Hepatocyte (in vitro differentiated cells): ENCODE measurements around the gene FANCD2. TPM values are rescaled to one million over a fixed set of nuclear protein-coding genes. Genes with fewer than 3 reads are reported as not detected.
"Not testable (repeated sequence)": the region's sequence is repeated elsewhere in the genome, so short reads cannot be mapped to it uniquely, and the experiment has no call there.

Experiments used
- DNase-seq: peaks from one replicate; pipeline ENCODE4 v3.0.0-alpha.2; 2016; ENCODE audit warnings: low spot score
- H2AFZ ChIP-seq: fragments of 200-600 bp; sonication (generic); 2 replicates; pipeline ENCODE4 v1.6.0; 2016; ENCODE audit warnings: antibody characterized with exemption, mild to moderate bottlenecking
- H3K27ac ChIP-seq: fragments of 200-600 bp; sonication (generic); 2 replicates; pipeline ENCODE4 v1.5.1; 2016; ENCODE audit warnings: mild to moderate bottlenecking
- H3K27me3 ChIP-seq: fragments of 200-600 bp; sonication (generic); 2 replicates; pipeline ENCODE4 v1.6.1; 2016
- H3K36me3 ChIP-seq: fragments of 200-600 bp; sonication (generic); replicated peaks from 2 replicates; pipeline ENCODE4 v1.5.1; 2016; ENCODE audit warnings: low read depth; ENCODE audit not compliant: insufficient read depth
- H3K4me1 ChIP-seq: fragments of 200-600 bp; sonication (generic); 2 replicates; pipeline ENCODE4 v1.5.1; 2016; ENCODE audit warnings: mild to moderate bottlenecking, moderate library complexity; ENCODE audit not compliant: insufficient read depth
- H3K4me2 ChIP-seq: fragments of 200-600 bp; sonication (generic); 2 replicates; pipeline ENCODE4 v1.6.0; 2016
- H3K4me3 ChIP-seq: fragments of 200-600 bp; sonication (generic); 2 replicates; pipeline ENCODE4 v1.5.1; 2016; ENCODE audit warnings: mild to moderate bottlenecking
- H3K79me2 ChIP-seq: fragments of 200-600 bp; sonication (generic); 2 replicates; pipeline ENCODE4 v1.6.0; 2017; ENCODE audit warnings: mild to moderate bottlenecking
- H3K9me2 ChIP-seq: fragments of 200-600 bp; sonication (generic); replicated peaks from 2 replicates; pipeline ENCODE4 v1.6.0; 2017; ENCODE audit warnings: mild to moderate bottlenecking; ENCODE audit not compliant: insufficient read depth
- H3K9me3 ChIP-seq: fragments of 200-600 bp; sonication (generic); 2 replicates; pipeline ENCODE4 v1.5.1; 2016; ENCODE audit warnings: low read depth, mild to moderate bottlenecking
- H4K20me1 ChIP-seq: fragments of 200-600 bp; sonication (generic); 2 replicates; pipeline ENCODE4 v1.6.0; 2016; ENCODE audit warnings: mild to moderate bottlenecking; ENCODE audit not compliant: insufficient read depth, poor library complexity, severe bottlenecking
- EZH2 ChIP-seq: fragments of 200-600 bp; sonication (generic); IDR thresholded peaks from 2 replicates; pipeline ENCODE4 v1.6.1; 2016; ENCODE audit warnings: antibody characterized with exemption, mild to moderate bottlenecking, borderline replicate concordance
- EZH2phosphoT487 ChIP-seq: fragments of 200-600 bp; sonication (generic); IDR thresholded peaks from one replicate; pipeline ENCODE4 v1.6.1; 2018; ENCODE audit warnings: antibody characterized with exemption, mild to moderate bottlenecking, low read depth, moderate library complexity; ENCODE audit not compliant: unreplicated experiment, severe bottlenecking
- WGBS: methylation state at CpG from one replicate; pipeline ENCODE4 v1.1.6; 2016; ENCODE audit warnings: low lambda C conversion rate; ENCODE audit errors: missing lambda C conversion rate; 5-methylcytosine and 5-hydroxymethylcytosine counted together
- polyA plus RNA-seq: library from polyadenylated mRNA; unstranded; fragments of >200 nt; fragmentation: Nextera tagmentation; extraction: Ambion mirVana; gene quantifications from 2 replicates; pipeline ENCODE4 v1.2.1, GENCODE V29; 2016
- total RNA-seq: library from RNA; depleted of rRNA; stranded (reverse); fragments of >200 nt; gene quantifications from 2 replicates; pipeline ENCODE4 v1.2.3, GENCODE V29; 2014
- TF ChIP-seq, protein P1 (sequence below): fragments of 200-600 bp; sonication (generic); IDR thresholded peaks from 2 replicates; pipeline ENCODE4 v1.5.1; 2016; ENCODE audit warnings: antibody characterized with exemption, mild to moderate bottlenecking; ENCODE audit not compliant: poor library complexity

Gene FANCD2
- total and polyA plus RNA-seq, 2 experiments from 2014 or later = 5.3 to 8.8 TPM

DNA sequence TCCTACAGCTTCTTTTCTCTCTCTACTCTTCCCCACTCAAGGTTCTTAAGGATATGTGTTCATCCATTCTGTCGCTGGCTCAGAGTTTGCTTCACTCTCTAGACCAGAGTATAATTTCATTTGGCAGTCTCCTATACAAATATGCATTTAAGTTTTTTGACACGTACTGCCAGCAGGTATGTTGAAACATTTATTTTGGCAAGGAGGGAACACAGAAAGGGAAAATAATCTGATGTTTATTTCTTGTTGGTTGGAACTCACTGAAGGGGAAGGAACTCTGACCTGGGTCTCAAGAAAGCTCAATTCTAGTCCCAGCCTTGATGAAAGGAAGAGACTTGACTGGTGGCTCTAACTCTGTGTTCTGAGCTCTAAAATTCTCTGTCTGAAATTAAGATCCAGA, 21.6 kb downstream of the FANCD2 start:
- TF ChIP-seq EZH2phosphoT487 (no peak), EZH2 (no peak)
- TF ChIP-seq, protein P1, sequence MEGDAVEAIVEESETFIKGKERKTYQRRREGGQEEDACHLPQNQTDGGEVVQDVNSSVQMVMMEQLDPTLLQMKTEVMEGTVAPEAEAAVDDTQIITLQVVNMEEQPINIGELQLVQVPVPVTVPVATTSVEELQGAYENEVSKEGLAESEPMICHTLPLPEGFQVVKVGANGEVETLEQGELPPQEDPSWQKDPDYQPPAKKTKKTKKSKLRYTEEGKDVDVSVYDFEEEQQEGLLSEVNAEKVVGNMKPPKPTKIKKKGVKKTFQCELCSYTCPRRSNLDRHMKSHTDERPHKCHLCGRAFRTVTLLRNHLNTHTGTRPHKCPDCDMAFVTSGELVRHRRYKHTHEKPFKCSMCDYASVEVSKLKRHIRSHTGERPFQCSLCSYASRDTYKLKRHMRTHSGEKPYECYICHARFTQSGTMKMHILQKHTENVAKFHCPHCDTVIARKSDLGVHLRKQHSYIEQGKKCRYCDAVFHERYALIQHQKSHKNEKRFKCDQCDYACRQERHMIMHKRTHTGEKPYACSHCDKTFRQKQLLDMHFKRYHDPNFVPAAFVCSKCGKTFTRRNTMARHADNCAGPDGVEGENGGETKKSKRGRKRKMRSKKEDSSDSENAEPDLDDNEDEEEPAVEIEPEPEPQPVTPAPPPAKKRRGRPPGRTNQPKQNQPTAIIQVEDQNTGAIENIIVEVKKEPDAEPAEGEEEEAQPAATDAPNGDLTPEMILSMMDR = no peak
- no peaks in the 10 kb centered on the region for H3K9me3 ChIP-seq
- H3K36me3 ChIP-seq = no peaks in the 10 kb centered on the region
- H2AFZ ChIP-seq = no peak overlapping the region
- DNase-seq = no peak
- no peaks in the 10 kb centered on the region for H3K27me3 ChIP-seq
- no peak overlapping the region for H3K27ac ChIP-seq
- H3K4me3 ChIP-seq = no peak overlapping the region
- WGBS = 80% methylated on average over 2 of the region's 2 CpGs
- H3K4me1 ChIP-seq = no peaks in the 10 kb centered on the region
- no peaks in the 10 kb centered on the region for H3K9me2 ChIP-seq
- H3K4me2 ChIP-seq = no peak overlapping the region
- H4K20me1 ChIP-seq = no peaks in the 10 kb centered on the region
- no peaks in the 10 kb centered on the region for H3K79me2 ChIP-seq

GRCh38 chr3:10053054-10053453, 26.8 kb downstream of the FANCD2 start:
- 90% methylated on average over 5 of the region's 6 CpGs for whole genome bisulfite sequencing
- DNase-seq, H4K20me1 ChIP-seq: not testable (repeated sequence)

GRCh38 chr3:10055097-10055496, 28.9 kb downstream of the FANCD2 start:
- Histone ChIP-seq H3K4me1 (no peaks in the 10 kb centered on the region), H3K4me3 (no peak overlapping the region), H3K9me2 (no peaks in the 10 kb centered on the region), H4K20me1 (no peaks in the 10 kb centered on the region), H2AFZ (no peak overlapping the region), H3K36me3 (no peaks in the 10 kb centered on the region), H3K27me3 (no peaks in the 10 kb centered on the region), H3K4me2 (no peak overlapping the region), H3K9me3 (no peaks in the 10 kb centered on the region), H3K27ac (no peak overlapping the region), H3K79me2 (no peaks in the 10 kb centered on the region)
- 100% methylated on average over 4 of the region's 4 CpGs for WGBS
- no peak for DNase-seq
- TF ChIP-seq, protein P1 = no peak

More at GRCh38 chr3:10053054-10053453, 26.8 kb downstream of the FANCD2 start:
- not testable (repeated sequence) for H3K4me3 ChIP-seq, H3K27me3 ChIP-seq, H3K9me3 ChIP-seq, H3K9me2 ChIP-seq, H3K27ac ChIP-seq, H3K79me2 ChIP-seq, H3K4me1 ChIP-seq, H3K36me3 ChIP-seq, H3K4me2 ChIP-seq, H2AFZ ChIP-seq

GRCh38 chr3:10070077-10070476, 43.8 kb downstream of the FANCD2 start:
- not testable (repeated sequence) for H3K4me3 ChIP-seq, H3K79me2 ChIP-seq, H3K4me2 ChIP-seq, H3K4me1 ChIP-seq, H3K9me3 ChIP-seq, H2AFZ ChIP-seq, H3K27ac ChIP-seq, DNase-seq, H3K9me2 ChIP-seq, H4K20me1 ChIP-seq, H3K36me3 ChIP-seq, H3K27me3 ChIP-seq
- 100% methylated on average over 3 of the region's 33 CpGs for WGBS

DNA sequence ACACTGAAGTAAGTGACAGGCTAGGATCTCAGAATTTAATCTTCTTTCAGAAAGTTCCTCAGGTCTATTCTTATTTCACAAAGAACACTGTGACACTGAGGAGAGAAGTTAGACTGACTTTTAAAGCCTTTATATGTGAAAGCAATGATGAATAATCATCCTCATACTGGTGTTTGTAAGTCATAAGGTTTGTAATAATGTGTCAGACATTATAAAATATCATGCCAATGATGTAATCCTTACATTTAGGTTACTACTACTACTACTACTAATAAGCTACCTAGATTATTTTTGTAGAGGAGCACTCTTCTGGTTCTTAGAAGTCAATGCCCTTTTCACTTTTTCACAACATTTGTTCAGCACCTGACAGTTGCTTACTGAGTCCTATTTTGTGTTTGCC, 48.4 kb downstream of the FANCD2 start:
- Histone ChIP-seq H3K27me3 (no peaks in the 10 kb centered on the region), H3K4me3 (no peak overlapping the region), H3K9me3 (no peaks in the 10 kb centered on the region), H3K4me2 (no peak overlapping the region), H2AFZ (no peak overlapping the region), H3K36me3 (no peaks in the 10 kb centered on the region), H3K4me1 (no peaks in the 10 kb centered on the region), H3K79me2 (no peaks in the 10 kb centered on the region), H4K20me1 (no peaks in the 10 kb centered on the region), H3K9me2 (no peaks in the 10 kb centered on the region), H3K27ac (no peak overlapping the region)
- DNase-seq = no peak
- no peak for TF ChIP-seq EZH2phosphoT487
- TF ChIP-seq EZH2 = no peak
- TF ChIP-seq, protein P1 = no peak
